RWPE2 (cell line): ENCODE measurements around the gene CYP3A4.
"Not testable (repeated sequence)": the region's sequence is repeated elsewhere in the genome, so short reads cannot be mapped to it uniquely, and the experiment has no call there.

Experiments
- ATAC-seq: fragments of 200-7000 bp; cut with Tn5 transposase; 3 replicates; pipeline ENCODE4 v1.9.1; 2021; ENCODE audit warnings: low read depth
- DNase-seq: peaks from one replicate; pipeline ENCODE4 v3.0.0-alpha.2; 2020; ENCODE audit warnings: low spot score
- H3K27ac ChIP-seq: fragments of 450-650 bp; 2 replicates; pipeline ENCODE4 v1.5.1; 2017; ENCODE audit warnings: mild to moderate bottlenecking; ENCODE audit not compliant: poor library complexity, severe bottlenecking
- H3K27me3 ChIP-seq: fragments of 250-450 bp; sonication (Bioruptor Pico); 2 replicates; pipeline ENCODE4 v1.5.1; 2021; ENCODE audit warnings: mild to moderate bottlenecking, moderate library complexity; ENCODE audit not compliant: insufficient read depth, poor library complexity, severe bottlenecking
- H3K36me3 ChIP-seq: fragments of 250-450 bp; sonication (Bioruptor Pico); 2 replicates; pipeline ENCODE4 v1.5.1; 2020; ENCODE audit warnings: low read depth, mild to moderate bottlenecking, moderate library complexity
- H3K4me1 ChIP-seq: fragments of 250-450 bp; sonication (Bioruptor Pico); 2 replicates; pipeline ENCODE4 v1.5.1; 2021; ENCODE audit warnings: mild to moderate bottlenecking, moderate library complexity; ENCODE audit not compliant: insufficient read depth, poor library complexity, severe bottlenecking
- H3K4me3 ChIP-seq: fragments of 250-450 bp; sonication (Bioruptor Pico); 2 replicates; pipeline ENCODE4 v1.5.1; 2021; ENCODE audit warnings: mild to moderate bottlenecking, moderate library complexity; ENCODE audit not compliant: severe bottlenecking
- H3K9me3 ChIP-seq: fragments of 250-450 bp; sonication (Bioruptor Pico); 2 replicates; pipeline ENCODE4 v1.5.1; 2021; ENCODE audit warnings: mild to moderate bottlenecking, moderate library complexity; ENCODE audit not compliant: severe bottlenecking
- CTCF ChIP-seq: fragments of 450-650 bp; IDR thresholded peaks from one replicate; pipeline ENCODE4 v1.5.1; 2017; ENCODE audit warnings: mild to moderate bottlenecking, moderate library complexity; ENCODE audit not compliant: poor library complexity, severe bottlenecking

The CYP3A4 gene

GRCh38 chr7:99737726-99738125 lies 46.3 kb downstream of the CYP3A4 start:
- Histone ChIP-seq H3K27ac (peak overlapping the region; percentile 74), H3K4me3 (no peak overlapping the region), H3K36me3 (no peaks in the 10 kb centered on the region), H3K9me3 (no peaks in the 10 kb centered on the region), H3K27me3 (no peaks in the 10 kb centered on the region), H3K4me1 (peaks cover 31% of the 10 kb centered on the region)
- no peak for TF ChIP-seq CTCF
- DNase-seq (no peak), ATAC-seq (peak; percentile 85)

- not testable (repeated sequence) for DNase-seq, H3K4me3 ChIP-seq, ATAC-seq, H3K9me3 ChIP-seq, H3K27me3 ChIP-seq, H3K36me3 ChIP-seq
- peak overlapping the region; percentile 74 for H3K27ac ChIP-seq
- peaks cover 31% of the 10 kb centered on the region for H3K4me1 ChIP-seq
Observed at GRCh38 chr7:99736667-99737066, 47.3 kb downstream of the CYP3A4 start.

GRCh38 chr7:99734987-99735386 lies 49.0 kb downstream of the CYP3A4 start, which contains the start of gene CYP3A7:
CYP3A7 (minus strand) TSS chr7:99735196; CDS start chr7:99735093, 103 bp downstream.
- no peak for TF ChIP-seq CTCF
- H3K4me1 ChIP-seq: peaks cover 18% of the 10 kb centered on the region
- DNase-seq: no peak

GRCh38 chr7:99733448-99733847 lies 50.5 kb downstream of the CYP3A4 start:
- TF ChIP-seq CTCF: no peak
- no peak overlapping the region for H3K4me3 ChIP-seq
- DNase-seq: no peak
- no peaks in the 10 kb centered on the region for H3K27me3 ChIP-seq
- no peak overlapping the region for H3K27ac ChIP-seq
- H3K9me3 ChIP-seq: no peaks in the 10 kb centered on the region
- no peak for ATAC-seq
- peaks cover 30% of the 10 kb centered on the region for H3K4me1 ChIP-seq
- H3K36me3 ChIP-seq: no peaks in the 10 kb centered on the region

More at GRCh38 chr7:99734987-99735386, 49.0 kb downstream of the CYP3A4 start, which contains the start of gene CYP3A7:
- ATAC-seq: no peak
- no peaks in the 10 kb centered on the region for H3K36me3 ChIP-seq
- no peak within 1 kb of the TSS for H3K27ac ChIP-seq
- no peaks in the 10 kb centered on the region for H3K9me3 ChIP-seq
- H3K4me3 ChIP-seq: no peak within 1 kb of the TSS
- H3K27me3 ChIP-seq: no peaks in the 10 kb centered on the region

- Histone ChIP-seq H3K36me3 (no peaks in the 10 kb centered on the region), H3K27ac (no peak overlapping the region), H3K4me1 (peaks cover 27% of the 10 kb centered on the region), H3K27me3 (no peaks in the 10 kb centered on the region), H3K9me3 (no peaks in the 10 kb centered on the region), H3K4me3 (no peak overlapping the region)
- no peak for ATAC-seq
- no peak for DNase-seq
- TF ChIP-seq CTCF: no peak
Observed at GRCh38 chr7:99733003-99733402, 51.0 kb downstream of the CYP3A4 start.
